Activated gamma-delta T cell (primary cell): ENCODE measurements around the gene DCDC2.
"Not testable (repeated sequence)": the region's sequence is repeated elsewhere in the genome, so short reads cannot be mapped to it uniquely, and the experiment has no call there.

Experiments used
- DNase-seq: peaks from one replicate; lab custom pipeline; 2025; lab: John Stamatoyannopoulos, UW

DCDC2 gene

DNA sequence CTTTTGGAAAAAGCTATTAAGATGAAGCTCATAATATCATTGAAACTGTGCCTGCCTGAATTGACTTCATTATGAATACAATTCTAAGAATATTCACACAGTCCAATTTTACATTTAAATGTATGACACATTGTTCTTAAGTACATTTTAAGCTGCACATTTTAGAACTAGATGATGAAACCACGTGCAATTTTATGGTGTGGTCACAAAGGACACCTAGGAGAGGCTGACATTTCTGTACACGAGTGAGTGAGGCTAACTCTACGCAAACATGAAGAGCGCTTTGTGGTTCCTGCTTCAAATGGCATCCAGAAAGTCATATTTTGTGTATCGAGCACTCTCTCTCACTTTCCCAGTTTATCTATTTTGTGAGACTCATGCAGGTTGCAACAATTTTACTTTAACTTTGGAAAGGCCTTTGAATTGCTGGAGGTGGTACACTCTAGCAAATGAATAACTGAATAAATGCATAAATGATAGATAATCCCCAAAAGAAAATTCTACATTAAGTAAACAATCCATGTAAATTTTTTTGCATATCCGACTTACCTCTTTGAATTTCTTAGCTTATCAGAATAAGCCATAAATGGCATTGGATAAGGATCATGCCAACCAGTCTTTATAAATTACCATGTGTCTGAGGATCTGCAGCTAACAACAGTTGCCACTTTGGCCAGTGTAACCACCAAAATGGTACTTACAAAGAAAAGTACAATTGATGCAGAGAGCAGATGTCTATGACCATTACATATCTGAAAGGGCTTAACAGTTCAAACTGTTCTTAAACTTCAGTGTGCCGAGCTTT is 134.5 kb downstream of the DCDC2 start:
- DNase-seq: no peak

DNA sequence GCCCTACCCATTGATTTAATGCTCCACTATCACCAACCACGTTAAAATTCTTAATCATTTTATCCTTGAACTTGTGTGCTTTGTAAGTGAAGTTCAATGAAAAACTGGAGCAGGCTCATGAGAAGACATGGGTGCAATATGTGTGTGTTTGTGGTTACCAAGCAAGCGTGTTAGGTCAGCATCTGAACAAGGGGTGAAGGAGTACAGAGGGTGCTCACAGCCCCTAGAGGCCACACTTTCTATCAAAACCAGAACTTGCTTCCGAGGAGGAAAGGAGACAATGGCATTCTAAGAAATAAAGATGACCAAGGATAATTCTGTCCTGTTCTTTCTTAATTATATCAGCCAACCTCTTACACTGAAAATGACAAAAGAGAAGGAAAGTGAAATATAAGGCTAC is 138.2 kb downstream of the DCDC2 start:
- DNase-seq: no peak

- no peak for DNase-seq
These were observed 142.9 kb downstream of the DCDC2 start for GRCh38 chr6:24214984-24215383.

GRCh38 chr6:24207413-24207812 is 150.4 kb downstream of the DCDC2 start:
- no peak for DNase-seq

DNA sequence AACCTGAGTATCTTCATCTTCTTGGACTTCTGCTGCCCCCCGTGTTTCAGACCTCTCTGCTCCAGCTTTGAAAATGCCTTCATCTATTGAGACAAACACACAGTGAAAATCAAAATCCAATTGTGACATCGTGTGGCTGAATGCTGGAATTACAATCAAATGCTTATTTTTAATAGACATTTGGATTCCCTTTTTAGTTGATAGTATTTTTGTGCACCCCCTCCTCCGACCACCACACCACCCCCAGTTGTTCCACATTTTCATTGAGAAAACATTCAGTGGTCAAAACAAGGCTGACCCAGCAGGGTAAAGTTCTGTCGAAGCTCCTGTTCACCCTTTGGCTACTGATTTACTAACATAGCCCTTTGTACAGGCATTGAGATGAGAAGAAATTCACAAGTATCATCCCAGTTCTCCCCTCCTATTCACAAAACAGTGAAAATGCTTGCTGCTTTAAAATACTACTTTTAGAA is 152.8 kb downstream of the DCDC2 start:
- DNase-seq: no peak

DNA sequence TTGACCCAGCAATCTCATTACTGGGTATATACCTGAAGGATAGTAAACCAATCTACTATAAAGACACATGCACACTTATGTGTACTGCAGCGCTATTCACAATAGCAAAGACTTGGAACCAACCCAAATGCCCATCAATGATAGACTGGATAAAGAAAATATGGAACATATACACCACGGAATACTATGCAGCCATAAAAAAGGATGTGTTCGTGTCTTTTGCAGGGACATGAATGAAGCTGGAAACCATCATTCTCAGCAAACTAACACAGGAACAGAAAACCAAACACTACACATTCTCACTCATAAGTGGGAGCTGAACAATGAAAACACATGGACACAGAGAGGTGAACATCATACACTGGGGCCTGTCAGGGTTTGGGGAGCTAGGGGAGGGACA is 153.7 kb downstream of the DCDC2 start:
- not testable (repeated sequence) for DNase-seq

- DNase-seq: no peak
These were observed 160.0 kb downstream of the DCDC2 start for GRCh38 chr6:24197892-24198291.

GRCh38 chr6:24195836-24196597 is 161.8 kb downstream of the DCDC2 start:
- no peak for DNase-seq

DNA sequence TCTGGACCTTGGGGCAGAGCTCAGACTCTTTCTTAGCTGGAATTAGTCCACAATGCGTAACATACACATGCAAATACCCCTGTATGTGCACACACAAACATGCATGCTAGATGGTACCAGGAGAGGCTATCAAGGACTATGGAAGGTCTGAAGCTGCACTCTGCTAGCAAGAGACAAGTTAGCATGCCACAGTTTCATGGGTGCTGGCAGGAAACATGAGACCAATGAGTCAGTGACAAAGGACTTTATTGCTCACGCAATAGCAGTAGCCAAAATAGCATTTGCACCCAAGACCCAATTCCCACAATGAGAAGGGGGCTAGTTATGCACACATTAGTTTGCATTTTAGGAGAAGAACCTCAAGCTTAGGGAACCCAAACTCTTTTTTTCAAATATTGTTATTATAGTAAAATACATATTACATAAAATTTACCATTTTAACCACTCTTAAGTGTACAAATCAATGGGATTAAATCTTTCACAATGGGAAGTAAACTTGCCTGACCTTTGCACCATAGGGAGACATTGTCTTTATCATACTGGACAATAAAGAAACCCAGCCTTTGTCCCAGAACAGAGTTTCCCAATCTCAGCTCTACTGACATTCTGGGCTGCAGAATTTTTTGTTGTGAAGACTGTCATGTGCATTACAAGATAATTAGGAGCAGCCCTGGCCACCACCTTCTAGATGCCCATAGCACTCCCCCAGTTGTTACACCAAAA is 162.7 kb downstream of the DCDC2 start:
- DNase-seq: no peak

GRCh38 chr6:24193364-24193763 is 164.5 kb downstream of the DCDC2 start:
- no peak for DNase-seq

DNA sequence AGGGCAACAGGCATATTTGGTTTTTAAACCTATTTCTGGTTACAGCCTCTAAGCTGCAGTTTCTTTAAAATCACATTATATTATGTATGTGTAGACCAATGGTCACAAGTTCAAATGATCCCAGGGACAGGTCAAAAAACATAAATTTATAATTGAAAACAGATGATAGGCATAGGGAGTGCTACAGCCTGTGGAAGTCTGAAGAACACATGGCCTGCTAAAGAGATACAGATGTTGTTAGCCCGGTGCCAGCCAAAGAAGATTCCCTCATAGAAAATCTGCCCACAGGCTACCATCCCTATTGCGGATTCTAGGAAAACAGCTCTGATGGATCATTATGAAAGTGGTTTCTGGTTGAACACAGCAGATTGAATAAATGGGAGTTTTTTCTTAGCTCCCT is 166.5 kb downstream of the DCDC2 start:
- DNase-seq: no peak

- no peak for DNase-seq
These were observed 169.2 kb downstream of the DCDC2 start for GRCh38 chr6:24188578-24189080.

DNA sequence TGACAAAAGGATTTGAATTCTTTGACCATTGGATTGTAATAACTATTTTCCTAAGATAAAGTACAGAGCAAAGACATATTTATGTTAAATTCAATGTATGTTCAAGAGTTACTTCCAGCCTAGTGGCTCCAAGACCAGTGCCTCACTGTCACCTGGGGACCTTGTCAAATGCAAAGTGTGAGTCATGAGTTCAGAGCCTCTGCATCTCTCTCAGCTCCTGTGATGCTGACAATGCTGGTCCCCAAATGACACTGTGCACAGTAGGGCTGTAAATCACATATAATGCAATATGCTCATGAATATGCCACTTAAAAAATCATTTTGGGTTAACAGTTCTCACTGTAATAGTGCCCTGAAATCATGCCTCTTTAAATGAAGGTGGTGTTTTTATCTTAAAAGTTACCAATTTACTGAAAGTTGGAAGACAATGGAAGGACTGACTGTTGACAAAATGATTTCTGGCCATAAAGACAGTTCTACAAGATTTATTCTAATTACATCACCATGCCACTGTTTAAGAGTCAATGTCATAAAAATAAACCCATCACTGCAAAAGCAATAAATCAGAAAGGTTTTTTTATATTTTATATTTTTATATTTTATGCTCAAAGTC is 169.8 kb downstream of the DCDC2 start:
- no peak for DNase-seq

DNA sequence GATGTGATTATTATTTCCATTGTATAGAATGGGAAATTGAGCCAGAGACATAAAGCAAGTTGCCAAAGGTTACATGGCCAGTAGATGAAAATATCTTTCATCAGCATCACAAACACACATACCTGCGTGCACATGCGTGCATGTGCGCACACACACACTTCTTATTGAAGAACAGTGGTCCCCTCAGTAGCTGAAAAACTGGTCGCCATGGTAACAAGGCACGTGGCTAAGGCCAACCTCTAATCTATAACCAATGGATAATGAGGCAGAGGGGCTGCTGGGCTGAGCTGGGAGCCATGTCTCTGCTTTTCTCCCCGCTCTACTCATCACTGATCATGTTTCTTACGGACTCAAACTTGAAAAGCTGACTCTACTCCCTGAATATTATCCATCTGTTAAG is 171.5 kb downstream of the DCDC2 start:
- DNase-seq: no peak

DNA sequence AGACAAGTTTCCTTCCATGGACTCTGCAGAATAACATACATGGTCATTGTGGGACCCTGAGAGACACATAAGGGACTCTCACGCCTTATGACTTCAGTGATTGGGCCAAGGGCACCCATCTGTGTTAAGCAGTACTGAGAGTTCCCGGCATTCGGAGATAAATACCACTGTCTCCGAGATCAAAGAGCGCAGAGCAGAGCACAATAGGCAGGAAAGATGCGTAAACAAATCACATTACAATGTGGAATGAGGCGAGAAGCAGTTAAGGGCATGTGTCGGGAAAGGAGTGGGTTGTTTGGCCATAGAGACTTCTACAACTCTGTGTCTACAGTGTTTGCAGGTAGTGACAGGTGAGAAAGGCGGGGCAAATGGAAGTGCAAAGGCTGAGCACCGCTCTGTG is 174.3 kb downstream of the DCDC2 start:
- no peak for DNase-seq

DNA sequence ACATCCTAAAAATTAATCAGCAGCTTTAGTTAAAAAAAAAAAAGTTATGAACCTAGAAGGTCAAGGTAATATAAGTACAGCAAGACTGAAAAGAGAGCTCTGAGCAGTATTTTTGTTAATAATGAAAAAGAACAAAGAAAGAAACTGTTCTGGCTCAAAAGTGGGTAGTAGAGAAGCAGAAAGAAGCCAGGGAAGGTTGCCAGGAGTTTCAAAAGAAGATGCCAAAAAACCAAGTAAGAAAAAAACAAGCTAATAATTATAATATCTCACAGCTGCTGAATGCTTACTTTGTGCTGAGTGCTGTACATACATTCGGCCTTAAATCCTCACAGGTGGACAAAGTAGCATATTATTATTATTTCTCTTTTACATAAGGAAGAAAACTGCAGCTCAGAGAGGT is 200.0 kb downstream of the DCDC2 start:
- DNase-seq: no peak

DNA sequence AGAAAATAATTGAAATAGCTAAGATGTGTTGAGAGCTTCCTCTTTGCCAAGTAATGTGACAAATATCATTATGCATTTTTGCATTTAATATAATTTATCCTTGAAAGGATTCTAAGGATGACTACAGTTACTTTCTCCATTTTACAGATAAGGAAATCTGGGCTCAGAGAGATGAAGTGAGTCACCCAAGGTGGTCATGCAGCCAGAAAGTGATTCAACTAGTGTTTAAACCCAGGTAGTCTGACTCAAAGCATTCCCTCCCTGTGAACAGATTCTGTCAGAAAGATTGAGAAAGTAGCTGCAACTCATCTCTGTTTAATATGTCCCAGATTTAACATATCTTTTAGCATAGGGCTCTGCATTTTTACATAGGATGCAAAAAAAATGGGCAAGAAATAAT is 203.7 kb downstream of the DCDC2 start:
- no peak for DNase-seq

DNA sequence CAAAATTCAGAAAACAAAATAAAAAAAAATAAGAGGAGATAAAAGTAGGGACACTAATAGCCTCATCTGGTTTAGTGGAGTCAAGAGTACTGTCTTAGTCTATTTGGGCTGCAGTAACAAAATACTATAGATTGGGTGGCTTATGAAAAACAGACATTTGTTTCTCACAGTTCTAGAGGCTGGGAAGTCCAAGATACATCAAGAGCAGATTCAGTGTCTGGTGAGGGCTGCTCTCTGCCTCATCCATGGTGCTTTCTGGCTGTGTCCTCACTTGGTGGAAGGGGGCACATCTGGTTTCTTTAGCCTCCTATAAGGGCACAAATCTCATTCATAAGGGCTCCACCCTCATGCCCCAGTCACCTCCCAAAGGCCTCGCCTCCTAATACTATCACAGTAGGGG is 205.8 kb downstream of the DCDC2 start:
- no peak for DNase-seq

DNA sequence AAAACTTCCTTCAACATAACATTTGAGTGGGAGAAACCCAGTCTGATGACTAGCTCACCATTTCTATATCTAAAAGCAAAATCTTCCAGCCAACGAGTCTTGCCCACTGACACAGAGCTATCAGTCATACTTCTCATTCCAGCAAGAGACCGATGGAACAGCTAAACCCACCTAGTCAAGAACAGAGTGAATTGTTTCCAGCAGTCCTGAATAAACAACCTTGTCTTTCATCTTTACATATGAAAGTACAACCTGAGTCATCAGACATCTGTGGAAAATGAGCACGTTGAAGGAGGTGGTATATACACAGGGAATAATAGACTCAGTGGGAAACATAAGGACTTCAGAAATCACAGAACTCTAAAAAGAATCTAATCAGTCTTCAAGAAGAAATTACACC is 208.0 kb downstream of the DCDC2 start:
- DNase-seq: no peak

- no peak for DNase-seq
These were observed 208.6 kb downstream of the DCDC2 start for GRCh38 chr6:24149296-24149695.

GRCh38 chr6:24148684-24149083 is 209.2 kb downstream of the DCDC2 start:
- no peak for DNase-seq

- DNase-seq: no peak
These were observed 209.7 kb downstream of the DCDC2 start for GRCh38 chr6:24148154-24148570.
